DOHH2 (cell line): ENCODE data around the gene HJV.

Experiments
- H3F3A ChIP-seq: fragments of 200-600 bp; sonication (generic), shearing (Covaris generic); 2 replicates; pipeline ENCODE4 v1.6.0; 2016; ENCODE audit warnings: antibody characterized with exemption, mild to moderate bottlenecking; ENCODE audit not compliant: control insufficient read depth, insufficient read depth
- H3K27ac ChIP-seq: fragments of 200-600 bp; sonication (generic); 2 replicates; pipeline ENCODE4 v1.5.1; 2014; ENCODE audit warnings: low read depth, mild to moderate bottlenecking, low read length, moderate library complexity
- H3K27me3 ChIP-seq: fragments of 200-600 bp; sonication (generic); 2 replicates; pipeline ENCODE4 v1.6.1; 2014; ENCODE audit warnings: mild to moderate bottlenecking, low read length, mixed read lengths; ENCODE audit not compliant: control insufficient read depth
- H3K36me3 ChIP-seq: fragments of 200-600 bp; sonication (generic); 2 replicates; pipeline ENCODE4 v1.6.1; 2014; ENCODE audit warnings: mild to moderate bottlenecking, low read length, moderate library complexity, mixed read lengths; ENCODE audit not compliant: control insufficient read depth
- H3K4me1 ChIP-seq: fragments of 200-600 bp; sonication (generic); 2 replicates; pipeline ENCODE4 v1.6.1; 2014; ENCODE audit warnings: mild to moderate bottlenecking, low read length, mixed read lengths; ENCODE audit not compliant: control insufficient read depth
- H3K4me2 ChIP-seq: fragments of 200-600 bp; sonication (generic); 2 replicates; pipeline ENCODE4 v1.6.0; 2014; ENCODE audit warnings: mild to moderate bottlenecking, low read length, moderate library complexity
- H3K4me3 ChIP-seq: fragments of 200-600 bp; sonication (generic); 2 replicates; pipeline ENCODE4 v1.5.1; 2014; ENCODE audit warnings: mild to moderate bottlenecking, low read length, mixed read lengths
- H3K79me2 ChIP-seq: fragments of 200-600 bp; sonication (generic); 2 replicates; pipeline ENCODE4 v1.6.1; 2014; ENCODE audit warnings: mild to moderate bottlenecking, low read length, mixed read lengths; ENCODE audit not compliant: control insufficient read depth
- H3K9me2 ChIP-seq: fragments of 200-600 bp; sonication (generic); replicated peaks from 2 replicates; pipeline ENCODE4 v1.6.1; 2014; ENCODE audit warnings: mild to moderate bottlenecking, low read length, mixed read lengths; ENCODE audit not compliant: control insufficient read depth
- H3K9me3 ChIP-seq: fragments of 200-600 bp; sonication (generic); 2 replicates; pipeline ENCODE4 v1.6.1; 2014; ENCODE audit warnings: antibody characterized with exemption, low read length, mixed read lengths; ENCODE audit not compliant: control insufficient read depth, insufficient read depth
- H4K20me1 ChIP-seq: fragments of 200-600 bp; sonication (generic); 2 replicates; pipeline ENCODE4 v1.6.0; 2014; ENCODE audit warnings: low read depth, mild to moderate bottlenecking, antibody characterized with exemption, low read length, moderate library complexity; ENCODE audit not compliant: control insufficient read depth, insufficient read depth
- EZH2phosphoT487 ChIP-seq: fragments of 200-600 bp; sonication (generic); IDR thresholded peaks from 2 replicates; pipeline ENCODE4 v1.6.1; 2017; ENCODE audit warnings: borderline replicate concordance, mild to moderate bottlenecking, antibody characterized with exemption, low read length, moderate library complexity, mixed read lengths
- TF ChIP-seq, protein P1 (sequence below): fragments of 200-600 bp; sonication (generic); IDR thresholded peaks from one replicate; pipeline ENCODE4 v1.5.1; 2014; ENCODE audit warnings: antibody characterized with exemption, mild to moderate bottlenecking, low read depth, low read length; ENCODE audit not compliant: poor library complexity, severe bottlenecking

HJV gene

DNA sequence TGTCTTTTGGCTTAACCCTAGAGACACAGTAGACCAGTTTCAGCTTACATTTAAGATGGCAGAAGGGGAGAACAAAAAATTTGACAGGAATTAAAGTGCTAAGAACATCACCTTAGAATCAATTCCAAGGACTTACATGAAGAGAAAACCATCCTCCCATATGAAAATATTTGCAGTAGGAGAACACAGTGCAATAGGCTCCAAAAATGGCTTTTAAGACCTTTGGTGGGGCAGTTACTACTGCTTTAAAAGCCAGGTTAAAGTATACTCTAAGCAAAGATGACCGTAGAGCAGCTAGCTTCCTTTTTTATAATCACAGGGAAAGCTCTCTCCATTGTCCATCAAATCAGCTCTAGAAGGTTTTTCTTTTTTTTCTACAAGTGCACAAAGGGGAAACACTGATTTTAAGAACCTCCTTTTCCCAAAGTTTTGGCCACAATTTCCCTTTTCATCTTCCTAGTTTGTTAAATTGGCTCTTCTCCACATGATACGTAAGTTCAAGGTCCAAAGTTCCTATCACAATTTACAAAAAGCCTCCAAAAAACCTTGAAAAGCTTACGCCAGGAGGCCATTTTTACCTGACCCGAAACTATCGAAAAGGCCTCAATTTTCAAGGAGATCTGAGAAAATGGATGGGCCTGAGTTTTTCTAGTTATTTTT lies 28.4 kb downstream of the HJV start:
- H3K4me1 ChIP-seq: peaks cover 51% of the 10 kb centered on the region
- H3K4me2 ChIP-seq: peak overlapping the region; percentile 79

DNA sequence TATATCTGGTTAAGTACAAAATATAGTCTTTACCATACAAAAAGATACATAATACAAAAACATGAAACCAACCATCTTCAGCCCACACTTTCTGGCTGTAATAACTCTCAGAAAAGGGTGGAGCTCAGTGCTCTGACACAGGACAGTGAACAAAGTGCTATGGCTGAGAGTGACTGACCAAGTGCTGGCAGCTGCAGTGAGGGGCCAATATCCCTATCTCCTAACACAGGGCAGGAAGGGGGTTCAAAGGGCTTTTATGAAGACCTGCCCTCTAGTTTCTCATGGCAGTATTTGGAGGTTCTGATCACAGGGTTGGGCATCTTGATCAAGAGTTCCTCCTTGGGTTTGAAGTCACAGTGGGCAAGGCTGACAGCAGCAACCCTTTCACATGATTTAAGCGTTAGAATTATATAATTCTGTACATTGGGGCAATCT lies 29.0 kb downstream of the HJV start:
- Histone ChIP-seq H3K4me2 (peak overlapping the region; percentile 79; the same call in 1 of the 2 replicates), H3K79me2 (peaks cover 32% of the 10 kb centered on the region)

More for the DNA sequence above, 28.4 kb downstream of the HJV start:
- Histone ChIP-seq H3K27me3 (no peaks in the 10 kb centered on the region), H3K27ac (no peak overlapping the region), H4K20me1 (peaks cover 22% of the 10 kb centered on the region), H3F3A (peaks cover 66% of the 10 kb centered on the region), H3K36me3 (peaks cover 43% of the 10 kb centered on the region), H3K79me2 (peaks cover 32% of the 10 kb centered on the region), H3K9me3 (no peaks in the 10 kb centered on the region), H3K9me2 (no peaks in the 10 kb centered on the region), H3K4me3 (peak overlapping the region; percentile 91; the same call in 1 of the 2 replicates)
- TF ChIP-seq, protein P1, sequence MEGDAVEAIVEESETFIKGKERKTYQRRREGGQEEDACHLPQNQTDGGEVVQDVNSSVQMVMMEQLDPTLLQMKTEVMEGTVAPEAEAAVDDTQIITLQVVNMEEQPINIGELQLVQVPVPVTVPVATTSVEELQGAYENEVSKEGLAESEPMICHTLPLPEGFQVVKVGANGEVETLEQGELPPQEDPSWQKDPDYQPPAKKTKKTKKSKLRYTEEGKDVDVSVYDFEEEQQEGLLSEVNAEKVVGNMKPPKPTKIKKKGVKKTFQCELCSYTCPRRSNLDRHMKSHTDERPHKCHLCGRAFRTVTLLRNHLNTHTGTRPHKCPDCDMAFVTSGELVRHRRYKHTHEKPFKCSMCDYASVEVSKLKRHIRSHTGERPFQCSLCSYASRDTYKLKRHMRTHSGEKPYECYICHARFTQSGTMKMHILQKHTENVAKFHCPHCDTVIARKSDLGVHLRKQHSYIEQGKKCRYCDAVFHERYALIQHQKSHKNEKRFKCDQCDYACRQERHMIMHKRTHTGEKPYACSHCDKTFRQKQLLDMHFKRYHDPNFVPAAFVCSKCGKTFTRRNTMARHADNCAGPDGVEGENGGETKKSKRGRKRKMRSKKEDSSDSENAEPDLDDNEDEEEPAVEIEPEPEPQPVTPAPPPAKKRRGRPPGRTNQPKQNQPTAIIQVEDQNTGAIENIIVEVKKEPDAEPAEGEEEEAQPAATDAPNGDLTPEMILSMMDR: no peak
- no peak for TF ChIP-seq EZH2phosphoT487

DNA sequence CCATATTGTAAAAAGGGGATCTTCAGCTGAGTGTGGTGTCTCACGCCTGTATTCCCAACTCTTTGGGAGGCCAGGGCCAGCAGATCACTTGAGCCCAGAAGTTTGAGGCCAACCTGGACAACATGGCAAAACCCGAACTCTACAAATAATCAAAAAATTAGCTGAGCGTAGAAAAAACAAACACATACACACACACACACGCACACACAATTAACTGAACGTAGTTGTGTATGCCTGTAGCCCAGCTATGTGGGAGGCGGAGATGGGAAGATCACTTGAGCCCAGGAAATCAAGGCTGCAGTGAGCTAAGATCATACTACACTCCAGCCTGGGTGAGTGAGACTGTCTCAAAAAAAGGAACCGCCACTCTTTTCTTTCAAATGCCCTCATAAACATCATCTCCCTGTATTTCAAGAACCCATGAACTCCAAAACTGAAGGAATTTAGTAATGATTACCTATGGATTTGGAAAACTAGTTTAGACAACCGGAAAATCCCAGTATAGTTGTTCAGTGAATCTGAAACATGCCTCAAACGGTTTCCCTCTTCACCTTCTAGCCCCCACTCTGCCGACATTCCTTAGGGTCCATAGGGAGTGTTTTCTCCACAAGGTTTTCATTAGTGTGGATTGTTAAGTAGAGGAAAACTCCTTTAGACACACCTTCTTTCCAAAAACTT lies 29.7 kb downstream of the HJV start:
- TF ChIP-seq, protein P1: no peak
- Histone ChIP-seq H3K4me3 (no peak overlapping the region), H3K9me2 (no peaks in the 10 kb centered on the region), H3K4me2 (no peak overlapping the region), H3K9me3 (no peaks in the 10 kb centered on the region), H3K27ac (peak overlapping the region; percentile 13; the same call in 1 of the 2 replicates), H3K27me3 (no peaks in the 10 kb centered on the region), H4K20me1 (peaks cover 22% of the 10 kb centered on the region), H3K36me3 (peaks cover 43% of the 10 kb centered on the region), H3K4me1 (peaks cover 44% of the 10 kb centered on the region), H3K79me2 (peaks cover 30% of the 10 kb centered on the region), H3F3A (peaks cover 57% of the 10 kb centered on the region)

More for the DNA sequence above, 29.0 kb downstream of the HJV start:
- Histone ChIP-seq H3K4me3 (no peak overlapping the region), H3K9me2 (no peaks in the 10 kb centered on the region), H3F3A (peaks cover 61% of the 10 kb centered on the region), H3K4me1 (peaks cover 51% of the 10 kb centered on the region), H3K36me3 (peaks cover 43% of the 10 kb centered on the region), H4K20me1 (peaks cover 22% of the 10 kb centered on the region), H3K27me3 (no peaks in the 10 kb centered on the region), H3K27ac (no peak overlapping the region), H3K9me3 (no peaks in the 10 kb centered on the region)
- TF ChIP-seq, protein P1: no peak
- no peak for TF ChIP-seq EZH2phosphoT487
